HG02970 (cell line): Measurements from ENCODE around the gene TGFBR2.
"Not testable (repeated sequence)": the region's sequence is repeated elsewhere in the genome, so short reads cannot be mapped to it uniquely, and the experiment has no call there.

Experiments used
- ATAC-seq: cut with Tn5 transposase; IDR thresholded peaks from one replicate; pipeline ENCODE4 v1.9.1; 2021; ENCODE audit warnings: mild to moderate bottlenecking, moderate library complexity, moderate number of reproducible peaks; ENCODE audit not compliant: unreplicated experiment, low FRiP score

Gene TGFBR2

GRCh38 chr3:30654269-30654668 is 47.9 kb downstream of the TGFBR2 start:
- ATAC-seq: no peak

- ATAC-seq: no peak
Measured at GRCh38 chr3:30655187-30655812, 48.9 kb downstream of the TGFBR2 start.

GRCh38 chr3:30656624-30657141 is 50.3 kb downstream of the TGFBR2 start:
- no peak for ATAC-seq

- no peak for ATAC-seq
Measured at GRCh38 chr3:30657914-30658313, 51.5 kb downstream of the TGFBR2 start.

DNA sequence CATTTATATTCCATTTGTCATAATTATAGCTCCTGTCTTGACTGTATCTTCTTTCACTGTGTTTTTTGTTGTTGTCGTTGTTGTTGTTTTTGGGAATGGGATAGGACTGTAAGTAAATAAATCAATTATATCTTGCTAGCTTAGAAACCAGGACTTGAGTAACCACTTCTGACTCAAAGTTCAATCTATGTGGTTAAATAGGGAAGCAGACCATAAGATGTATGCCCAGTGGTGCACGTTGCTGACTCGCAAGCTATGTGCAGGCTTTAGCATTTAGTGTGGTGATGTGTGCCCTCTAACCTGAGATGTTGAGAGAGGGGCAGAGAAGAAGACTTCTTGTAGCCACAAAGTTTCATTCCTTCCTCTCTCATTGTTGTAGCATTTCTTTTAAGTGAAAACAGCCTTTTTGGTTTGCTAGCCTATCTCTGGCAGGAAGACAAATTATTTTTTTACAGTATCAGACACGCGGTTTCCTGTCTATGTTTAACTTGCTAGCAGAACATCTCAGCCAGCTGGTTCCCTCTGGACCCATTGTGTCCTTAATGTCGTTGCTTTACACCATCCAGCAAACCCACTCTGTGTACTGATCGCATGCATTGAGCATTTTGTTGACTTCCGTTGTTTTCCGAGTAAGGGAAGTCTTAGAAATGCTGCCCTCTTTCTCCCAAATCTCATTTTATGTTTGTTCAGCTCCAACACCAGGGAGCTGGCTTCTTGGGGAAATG is 52.1 kb downstream of the TGFBR2 start:
- ATAC-seq: peak; percentile 81

GRCh38 chr3:30659270-30660130 is 53.1 kb downstream of the TGFBR2 start:
- ATAC-seq: no peak

- ATAC-seq: no peak
Measured at GRCh38 chr3:30660136-30660535, 53.7 kb downstream of the TGFBR2 start.

- no peak for ATAC-seq
Measured at GRCh38 chr3:30660656-30661055, 54.3 kb downstream of the TGFBR2 start.

DNA sequence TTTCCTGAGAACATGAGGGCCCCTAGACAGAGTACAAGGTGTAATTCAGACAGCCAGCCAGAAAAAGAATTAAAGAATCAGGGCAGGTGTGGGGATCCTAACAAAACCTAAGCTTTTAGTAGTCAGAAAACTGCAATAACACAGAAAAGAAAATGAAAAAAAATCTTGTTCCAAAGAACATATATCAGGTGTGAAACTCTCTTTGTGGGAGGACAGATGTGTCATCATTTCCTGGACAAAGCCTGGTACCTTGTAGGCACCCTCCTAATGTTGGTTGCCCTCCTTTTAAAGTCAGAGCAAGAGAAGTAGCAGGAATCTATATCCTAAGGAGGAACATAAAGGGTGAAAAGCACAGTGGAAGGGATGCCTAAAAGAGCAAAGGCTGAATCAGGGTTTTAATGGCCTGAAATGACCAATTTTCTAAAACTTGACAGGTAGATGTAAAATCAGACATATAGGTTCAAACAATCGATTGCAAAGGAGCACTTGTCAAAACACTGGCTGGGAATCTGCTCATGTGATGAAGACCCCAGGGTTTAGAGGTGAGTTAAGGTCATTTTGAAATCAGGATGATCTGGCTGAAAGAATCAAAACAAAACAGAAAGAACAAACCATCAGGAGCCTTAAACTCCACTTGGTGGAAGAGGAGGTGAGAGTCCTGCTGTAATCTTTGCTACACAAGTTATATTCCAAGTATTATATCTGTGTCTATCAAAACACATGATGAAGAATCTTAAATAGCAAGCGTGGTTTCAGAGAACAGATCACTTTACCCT is 54.9 kb downstream of the TGFBR2 start:
- ATAC-seq: no peak

- no peak for ATAC-seq
Measured at GRCh38 chr3:30662836-30663235, 56.4 kb downstream of the TGFBR2 start.

DNA sequence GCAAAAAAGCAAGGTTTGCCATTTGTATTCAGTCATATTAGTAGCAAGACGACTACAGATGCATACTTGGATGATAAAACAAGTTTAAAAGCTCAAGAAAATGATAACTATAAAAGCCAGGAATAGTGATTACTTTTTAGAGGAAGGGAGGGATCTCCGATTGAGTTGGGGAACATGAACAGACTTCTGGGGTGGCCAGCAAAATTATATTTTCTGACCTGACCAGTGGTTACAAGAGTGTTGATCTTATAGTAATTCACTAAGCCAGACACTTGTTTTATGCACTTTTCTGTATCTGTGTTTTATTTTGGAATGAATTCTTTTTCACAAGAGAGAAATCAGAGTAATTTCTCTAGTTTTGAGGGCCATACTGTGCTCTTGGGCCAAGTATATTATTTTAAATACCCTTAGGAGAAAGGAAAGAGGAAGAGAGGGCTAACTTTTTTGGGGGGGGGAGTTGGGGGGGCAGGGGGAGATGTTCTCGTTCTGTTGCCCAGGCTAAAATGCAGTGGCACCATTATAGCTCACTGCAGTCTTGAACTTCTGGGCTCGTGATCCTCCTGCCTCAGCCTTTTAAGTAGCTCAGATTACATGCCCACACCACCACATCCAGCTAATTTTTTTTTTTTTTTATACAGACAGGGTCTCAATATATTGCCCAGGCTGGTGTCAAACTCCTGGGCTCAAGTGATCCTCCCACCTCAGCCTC is 57.3 kb downstream of the TGFBR2 start:
- no peak for ATAC-seq

DNA sequence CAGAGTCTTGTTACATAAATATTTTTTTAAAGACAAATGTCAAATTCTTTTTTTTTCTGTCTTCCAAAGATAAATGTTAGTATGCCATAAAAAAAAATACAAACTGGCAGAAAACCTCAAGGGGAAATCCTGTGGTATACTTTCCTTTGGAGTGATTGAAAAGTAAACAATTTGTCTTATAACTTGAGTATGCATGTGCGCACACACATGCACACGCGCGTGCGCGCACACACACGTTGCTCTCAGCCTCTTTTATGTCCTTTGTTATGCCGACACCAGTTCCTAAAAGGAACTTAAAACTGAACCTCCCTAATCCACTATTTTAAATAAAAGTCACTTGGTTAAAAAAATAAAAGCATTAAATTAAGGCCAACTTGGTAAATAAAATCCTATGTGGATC is 58.1 kb downstream of the TGFBR2 start:
- ATAC-seq: no peak

DNA sequence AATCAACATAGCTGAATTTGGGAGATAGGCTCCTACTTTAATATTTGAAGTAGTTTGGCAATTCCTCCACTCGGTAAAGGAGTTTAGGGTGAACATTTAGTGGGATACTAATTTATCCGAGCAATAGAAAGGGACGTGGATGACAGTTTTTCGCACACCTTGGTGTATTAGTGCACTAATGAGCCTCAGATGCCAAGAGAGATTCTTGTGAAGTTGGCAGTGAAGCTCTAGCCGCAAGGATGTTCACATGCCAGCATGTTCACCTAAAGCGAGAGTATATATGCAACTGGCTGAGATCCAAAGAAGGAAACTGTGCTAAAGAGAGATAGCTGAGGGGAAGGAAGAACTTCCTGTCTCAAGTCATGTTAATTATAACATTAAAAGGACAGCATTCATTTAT is 58.5 kb downstream of the TGFBR2 start:
- no peak for ATAC-seq

DNA sequence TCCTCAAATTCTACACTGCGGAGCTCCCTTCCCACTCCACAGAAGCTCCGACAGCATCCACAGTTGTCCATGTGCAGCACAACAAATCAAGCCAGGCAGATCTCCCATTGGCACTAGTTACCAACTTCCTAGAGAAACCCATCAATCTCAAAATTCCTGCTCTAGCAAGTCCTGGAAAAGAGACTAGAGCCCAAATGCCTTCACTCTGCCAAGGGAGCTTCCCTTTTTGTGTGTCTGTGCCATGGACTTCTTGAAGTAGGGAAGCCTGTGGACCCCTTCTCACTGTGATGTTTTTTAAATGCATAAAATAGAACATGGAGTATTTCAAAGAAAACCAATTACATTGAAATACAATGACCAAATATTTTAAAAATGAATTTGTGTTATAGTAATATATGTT is 59.1 kb downstream of the TGFBR2 start:
- no peak for ATAC-seq

GRCh38 chr3:30666572-30667279 is 60.3 kb downstream of the TGFBR2 start:
- no peak for ATAC-seq

DNA sequence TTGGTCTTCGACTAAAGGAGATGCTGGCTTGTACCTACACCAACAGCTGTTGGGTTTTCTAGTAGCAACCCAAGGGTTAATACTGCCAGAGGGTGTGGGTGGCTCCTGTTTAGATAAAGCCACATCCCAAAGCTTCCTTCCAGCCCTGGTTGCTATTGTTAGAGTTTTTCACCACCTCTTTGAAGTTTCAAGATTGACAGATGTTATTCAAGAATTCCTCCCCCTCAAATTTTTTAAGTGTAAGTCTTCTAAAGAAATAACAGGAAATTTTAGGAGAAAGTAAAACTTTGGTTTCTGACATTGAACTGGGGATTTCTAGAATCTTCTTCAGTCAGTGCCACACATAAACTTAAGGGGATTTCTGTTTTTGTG is 60.9 kb downstream of the TGFBR2 start:
- no peak for ATAC-seq

- ATAC-seq: no peak
Measured at GRCh38 chr3:30668051-30668609, 61.7 kb downstream of the TGFBR2 start.

DNA sequence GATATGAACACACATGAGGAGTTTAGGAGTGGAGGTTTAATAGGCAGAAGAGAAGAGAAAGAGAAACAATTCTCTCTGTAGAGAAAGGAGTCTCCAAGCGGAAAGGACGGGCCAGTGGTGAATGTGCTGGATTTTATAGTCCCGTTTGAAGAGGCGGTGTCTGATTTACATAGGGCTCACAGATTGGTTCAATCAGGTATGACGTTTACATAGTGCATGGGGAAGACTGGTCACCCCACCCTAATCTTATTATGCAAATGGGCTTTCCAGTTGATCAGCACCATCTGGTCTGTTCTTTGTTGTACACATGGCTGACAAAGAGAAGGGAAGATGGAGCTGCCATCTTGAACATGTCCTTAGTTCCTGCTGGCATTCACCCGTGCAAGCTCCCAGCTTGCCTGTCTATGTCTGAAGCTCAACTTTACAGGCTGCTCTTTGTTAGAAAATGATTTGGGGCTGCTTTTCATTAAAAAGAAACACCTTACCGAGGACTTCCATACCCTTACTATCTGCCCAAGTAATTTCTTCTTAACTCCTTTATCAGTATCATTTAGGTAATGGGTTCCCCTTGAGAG is 63.0 kb downstream of the TGFBR2 start:
- not testable (repeated sequence) for ATAC-seq

GRCh38 chr3:30670292-30670691 is 63.9 kb downstream of the TGFBR2 start:
- no peak for ATAC-seq
